ENCODE results near the gene RTN4. TPM values are rescaled to one million over a fixed set of nuclear protein-coding genes. Genes with fewer than 3 reads are reported as not detected.
A peak's percentile ranks its signal among the peaks of the same experiment; 100 is the strongest.

RTN4 gene
- total RNA-seq, 1 experiment from 2014 or later, result 342 TPM

DNA sequence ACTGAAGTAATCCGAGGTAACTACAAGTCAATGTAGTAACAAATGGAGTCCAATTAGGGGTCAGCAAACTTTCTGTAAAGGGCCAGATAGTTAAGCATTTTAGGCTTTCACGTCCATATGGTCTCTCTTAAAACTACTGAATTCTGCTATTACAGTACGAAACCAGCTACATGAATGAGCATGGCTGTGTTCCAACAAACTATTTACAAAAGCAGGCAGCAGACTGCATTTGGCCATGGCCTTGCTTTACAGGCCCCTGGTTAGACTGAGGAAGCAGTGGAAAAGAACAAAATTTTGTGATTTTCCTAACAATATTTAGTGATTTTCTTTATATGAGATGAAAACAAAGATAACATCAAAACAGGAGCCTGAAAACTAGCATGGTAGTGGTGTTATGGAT lies 64.0 kb downstream of the RTN4 start:
- ChIA-PET POLR2A (ENCODE audit: unreplicated experiment) (no interaction called here), CTCF (no interaction called here)
- Histone ChIP-seq H3K9me3 (ENCODE audit: insufficient read depth, low read depth) (no peaks in the 10 kb centered on the region), H3F3A (ENCODE audit: insufficient read depth, low read depth) (peaks cover 98% of the 10 kb centered on the region), H3K36me3 (ENCODE audit: low read depth) (peaks cover 74% of the 10 kb centered on the region), H3K4me3 (no peak overlapping the region), H3K27me3 (ENCODE audit: insufficient read depth, low read depth) (no peaks in the 10 kb centered on the region), H2AFZ (no peak overlapping the region), H3K27ac (peak overlapping the region; percentile 57), H3K79me2 (ENCODE audit: low read depth) (peaks cover 97% of the 10 kb centered on the region), H4K20me1 (ENCODE audit: insufficient read depth) (peaks cover 97% of the 10 kb centered on the region), H3K4me1 (replicated peaks; ENCODE audit: insufficient read depth) (peaks cover 52% of the 10 kb centered on the region), H3K4me2 (no peak overlapping the region), H3K9me2 (ENCODE audit: insufficient read depth) (no peaks in the 10 kb centered on the region)
- intact Hi-C loops (cut with micrococcal nuclease; ENCODE audit: unreplicated experiment), result no loop called here
- BruUV-seq (replicated peaks), result no TSS peak
- DNase-seq, result no peak
- TF ChIP-seq, protein P1, sequence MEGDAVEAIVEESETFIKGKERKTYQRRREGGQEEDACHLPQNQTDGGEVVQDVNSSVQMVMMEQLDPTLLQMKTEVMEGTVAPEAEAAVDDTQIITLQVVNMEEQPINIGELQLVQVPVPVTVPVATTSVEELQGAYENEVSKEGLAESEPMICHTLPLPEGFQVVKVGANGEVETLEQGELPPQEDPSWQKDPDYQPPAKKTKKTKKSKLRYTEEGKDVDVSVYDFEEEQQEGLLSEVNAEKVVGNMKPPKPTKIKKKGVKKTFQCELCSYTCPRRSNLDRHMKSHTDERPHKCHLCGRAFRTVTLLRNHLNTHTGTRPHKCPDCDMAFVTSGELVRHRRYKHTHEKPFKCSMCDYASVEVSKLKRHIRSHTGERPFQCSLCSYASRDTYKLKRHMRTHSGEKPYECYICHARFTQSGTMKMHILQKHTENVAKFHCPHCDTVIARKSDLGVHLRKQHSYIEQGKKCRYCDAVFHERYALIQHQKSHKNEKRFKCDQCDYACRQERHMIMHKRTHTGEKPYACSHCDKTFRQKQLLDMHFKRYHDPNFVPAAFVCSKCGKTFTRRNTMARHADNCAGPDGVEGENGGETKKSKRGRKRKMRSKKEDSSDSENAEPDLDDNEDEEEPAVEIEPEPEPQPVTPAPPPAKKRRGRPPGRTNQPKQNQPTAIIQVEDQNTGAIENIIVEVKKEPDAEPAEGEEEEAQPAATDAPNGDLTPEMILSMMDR (conservative IDR thresholded peaks at IDR 0.05), result no peak
- no peak for TF ChIP-seq EZH2 (IDR thresholded peaks at IDR 0.05; ENCODE audit: low read depth)

DNA sequence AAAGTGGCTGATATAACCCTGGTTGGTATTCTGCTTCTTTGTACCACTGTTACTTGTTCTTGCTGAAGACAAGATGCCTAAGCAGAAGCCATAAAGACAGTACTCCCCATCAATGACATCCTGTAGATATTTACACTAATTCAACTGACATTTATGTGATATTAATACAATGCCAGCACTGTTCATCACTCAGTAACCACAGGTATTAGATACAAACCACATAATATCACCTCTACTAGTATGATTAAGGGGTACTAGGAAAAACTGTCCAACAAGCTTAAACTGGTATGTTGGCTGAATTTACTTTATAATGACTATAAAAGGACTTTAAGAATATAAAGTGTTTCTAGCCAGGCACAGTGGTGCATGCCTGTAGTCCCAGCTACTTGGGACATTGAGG lies 65.8 kb downstream of the RTN4 start:
- no peak overlapping the region for H2AFZ ChIP-seq
- peak overlapping the region; percentile 32 for H3K4me2 ChIP-seq
- H3K27me3 ChIP-seq (ENCODE audit: insufficient read depth, low read depth), result no peaks in the 10 kb centered on the region
- no peak for DNase-seq
- H3K36me3 ChIP-seq (ENCODE audit: low read depth), result peaks cover 91% of the 10 kb centered on the region
- ChIA-PET CTCF (no interaction called here), POLR2A (ENCODE audit: unreplicated experiment) (no interaction called here)
- H3K9me3 ChIP-seq (ENCODE audit: insufficient read depth, low read depth), result no peaks in the 10 kb centered on the region
- H3K9me2 ChIP-seq (ENCODE audit: insufficient read depth), result no peaks in the 10 kb centered on the region
- peaks cover 97% of the 10 kb centered on the region for H4K20me1 ChIP-seq (ENCODE audit: insufficient read depth)
- H3K4me3 ChIP-seq, result no peak overlapping the region
- no TSS peak for BruUV-seq (replicated peaks)
- H3K27ac ChIP-seq, result peak overlapping the region; percentile 57
- peaks cover 97% of the 10 kb centered on the region for H3K79me2 ChIP-seq (ENCODE audit: low read depth)
- H3K4me1 ChIP-seq (replicated peaks; ENCODE audit: insufficient read depth), result peaks cover 62% of the 10 kb centered on the region
- no peak for TF ChIP-seq EZH2 (IDR thresholded peaks at IDR 0.05; ENCODE audit: low read depth)
- TF ChIP-seq, protein P1 (conservative IDR thresholded peaks at IDR 0.05), result no peak
- peaks cover 98% of the 10 kb centered on the region for H3F3A ChIP-seq (ENCODE audit: insufficient read depth, low read depth)
- intact Hi-C loops (cut with micrococcal nuclease; ENCODE audit: unreplicated experiment), result loop anchor here (5.0 kb wide), 1 partner anchor 63 kb away; no protein-coding TSS in a partner anchor

DNA sequence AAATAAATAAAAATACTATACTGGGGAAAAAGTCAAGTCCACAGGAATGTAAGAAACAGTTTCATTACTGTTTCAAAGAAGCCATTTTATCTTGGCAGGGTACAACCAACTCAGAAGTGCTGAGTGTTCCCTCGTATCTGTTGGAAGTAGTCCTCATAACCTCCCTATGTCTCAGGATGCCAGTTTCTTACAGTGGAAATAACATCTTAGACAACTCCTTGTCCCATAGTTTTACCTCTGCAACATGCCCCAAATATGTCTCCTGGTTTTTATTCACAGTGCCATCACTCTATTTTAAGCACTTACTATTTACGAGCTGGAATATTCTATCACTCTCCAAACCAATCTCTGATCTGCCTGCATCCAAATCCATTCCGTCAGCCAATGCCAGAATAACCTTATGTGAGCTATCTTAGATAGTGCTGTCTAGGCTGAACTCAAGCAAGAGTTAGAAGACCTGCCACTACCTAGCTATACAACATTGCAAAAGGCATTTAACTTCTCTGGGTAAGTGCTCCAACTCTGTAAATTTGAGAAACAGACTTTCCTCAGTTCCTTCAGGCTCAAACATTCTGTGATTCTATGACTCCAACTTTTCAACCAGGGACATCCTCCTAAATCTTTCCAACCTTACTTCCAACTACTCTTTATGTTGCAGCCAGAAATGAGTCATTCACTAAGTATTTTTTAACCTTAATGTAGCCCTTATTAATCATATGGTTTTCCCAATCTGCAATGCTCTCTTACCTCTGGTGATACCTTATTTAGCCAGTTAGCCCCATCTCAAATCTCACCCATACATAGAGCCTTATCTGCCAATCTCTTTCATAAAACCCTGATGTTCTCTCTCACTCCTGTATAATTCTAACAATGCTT lies 66.7 kb downstream of the RTN4 start:
- H3K4me3 ChIP-seq, result no peak overlapping the region
- peaks cover 98% of the 10 kb centered on the region for H3F3A ChIP-seq (ENCODE audit: insufficient read depth, low read depth)
- no peaks in the 10 kb centered on the region for H3K9me2 ChIP-seq (ENCODE audit: insufficient read depth)
- no peaks in the 10 kb centered on the region for H3K9me3 ChIP-seq (ENCODE audit: insufficient read depth, low read depth)
- no peaks in the 10 kb centered on the region for H3K27me3 ChIP-seq (ENCODE audit: insufficient read depth, low read depth)
- ChIA-PET CTCF (interaction anchor here (0.6 kb wide), 1 partner anchor 282 kb away, joined by 3 read pairs; no protein-coding TSS in a partner anchor), POLR2A (ENCODE audit: unreplicated experiment) (interaction anchor here (1.0 kb wide), 1 partner anchor 67 kb away, joined by 3 read pairs; the partner anchor contains the start of gene RTN4)
- peaks cover 97% of the 10 kb centered on the region for H4K20me1 ChIP-seq (ENCODE audit: insufficient read depth)
- H3K27ac ChIP-seq, result peak overlapping the region; percentile 57
- peak overlapping the region; percentile 32 for H3K4me2 ChIP-seq
- H3K79me2 ChIP-seq (ENCODE audit: low read depth), result peaks cover 97% of the 10 kb centered on the region
- no peak for TF ChIP-seq EZH2 (IDR thresholded peaks at IDR 0.05; ENCODE audit: low read depth)
- TF ChIP-seq, protein P1 (conservative IDR thresholded peaks at IDR 0.05), result no peak
- intact Hi-C loops (cut with micrococcal nuclease; ENCODE audit: unreplicated experiment), result loop anchor here (5.0 kb wide), 1 partner anchor 64 kb away; no protein-coding TSS in a partner anchor
- peak in 1 of 2 experiments; percentile 88 for DNase-seq
- peaks cover 85% of the 10 kb centered on the region for H3K36me3 ChIP-seq (ENCODE audit: low read depth)
- peaks cover 68% of the 10 kb centered on the region for H3K4me1 ChIP-seq (replicated peaks; ENCODE audit: insufficient read depth)
- BruUV-seq (replicated peaks), result no TSS peak
- no peak overlapping the region for H2AFZ ChIP-seq

Measured in PC-9 (cell line).